Adrenal gland (tissue), 19 donors: Measurements from ENCODE around the gene KIF21B. TPM values are rescaled to one million over a fixed set of nuclear protein-coding genes. Genes with fewer than 3 reads are reported as not detected.

ENCODE experiments used
- DNase-seq, 7 donors: peaks; one replicate each; pipeline ENCODE4 v3.0.0-alpha.2; 2019 to 2020
- H3K27ac ChIP-seq, 5 donors: fragments of 200-600 bp; sonication (generic) in 4 of 5; 1 replicate in 3 of 5; 2 replicates in 2 of 5; pipeline versions ENCODE4 v1.5.1 to v1.8.0; 2016 to 2020; ENCODE audit warnings: mild to moderate bottlenecking in 1 of 5
- H3K27me3 ChIP-seq: fragments of 200-600 bp; 2 replicates; pipeline ENCODE4 v1.8.0; 2021
- H3K36me3 ChIP-seq, 2 donors: fragments of 200-600 bp; replicated peaks in 1 of 2; 1 replicate in 1 of 2; 2 replicates in 1 of 2; pipeline versions ENCODE4 v1.5.1 to v1.8.0; 2018 to 2022
- H3K4me1 ChIP-seq, 2 donors: fragments of 200-600 bp; replicated peaks in 1 of 2; 1 replicate in 1 of 2; 2 replicates in 1 of 2; pipeline versions ENCODE4 v1.5.1 to v1.8.0; 2018 to 2021
- H3K4me3 ChIP-seq, 4 donors: fragments of 200-600 bp; sonication (generic) in 3 of 4; one replicate each; pipeline ENCODE4 v1.5.1; 2016 to 2018
- H3K9me3 ChIP-seq, 3 donors: fragments of 200-600 bp; sonication (generic) in 1 of 3; replicated peaks in 1 of 3; 1 replicate in 2 of 3; 2 replicates in 1 of 3; pipeline versions ENCODE4 v1.5.1 to v1.8.0; 2016 to 2021
- CTCF ChIP-seq, 6 experiments: fragments of 450-650 bp in 4 of 6; fragments of 200-600 bp in 2 of 6; sonication (generic) in 1 of 6; IDR thresholded peaks; 1 replicate in 5 of 6; 2 replicates in 1 of 6; pipeline versions ENCODE4 v1.5.1 to v1.8.0; 2016 to 2021; ENCODE audit warnings: antibody characterized with exemption in 6 of 6, mild to moderate bottlenecking in 2 of 6, moderate library complexity in 1 of 6
- POLR2A ChIP-seq, 2 donors: fragments of 450-650 bp; IDR thresholded peaks; one replicate each; pipeline ENCODE4 v1.6.1; 2017; ENCODE audit warnings: antibody characterized with exemption in 2 of 2, mild to moderate bottlenecking in 2 of 2, moderate library complexity in 1 of 2
- WGBS, 4 donors: extraction: QIAGEN DNeasy Blood & Tissue Kit in 2 of 4; methylation state at CpG; one replicate each; pipeline versions ENCODE4 v1.1.5 to v1.1.7; 2013 to 2017; 5-methylcytosine and 5-hydroxymethylcytosine counted together
- intact Hi-C, 2 donors: fragments of 100-400 bp; cut with DNase I; formaldehyde crosslinking; loops; one replicate each; pipeline versions ENCODE4 v1.14.1 to v1.15.0; 2022 to 2023
- long read RNA-seq, 10 donors: library from polyadenylated mRNA in 3 of 10; unstranded in 2 of 10; stranded (forward) in 1 of 10; transcript quantifications; one replicate each; pipeline ENCODE4 v2.0.0 and lab custom pipeline, GENCODE V29; 2021 to 2026
- polyA plus RNA-seq, 3 donors: library from polyadenylated mRNA; stranded (reverse); fragments of 200-250 nt in 2 of 3; fragments of 350-450 nt in 1 of 3; fragmentation: Illumina TruSeq in 1 of 3; extraction: RNeasy Lipid Tissue Mini Kit (QIAGEN cat#74804) in 1 of 3; gene quantifications; one replicate each; pipeline ENCODE4 v1.2.3, GENCODE V29; 2013 to 2014
- total RNA-seq, 9 donors: library from RNA; depleted of rRNA in 4 of 9; stranded (reverse); fragments of >200 nt in 4 of 9; fragments of 120-200 nt in 1 of 9; fragmentation: NEBNext Ultra II Directional in 1 of 9; extraction: Animal tissue kit (Norgen Biotek cat#: 25700) in 1 of 9; gene quantifications; one replicate each; pipeline versions ENCODE4 v1.1.0 to v1.2.4, GENCODE V29; 2013 to 2023
- donor health status: healthy with polysubstance abuse.
- donor health status: Bipolar disorder and iron deficiency.
- donor health status: DM: yes; HTN: yes; CAD: no.
- donor health status: DM: no; HTN: no; CAD: no.
- donor health status: DM: no; HTN: no; CAD: no.
- donor health status: DM: yes; HTN: yes; CAD: no.

Gene KIF21B
- total RNA-seq, result 1 to 10 TPM in 8 of 9 donors, under 1 TPM in 1; 0.28 to 2.8 (median 1.3) TPM
- polyA plus RNA-seq, result 1 to 10 TPM in 1 of 3 donors, under 1 TPM in 2; 0.40 to 1.7 (median 0.57) TPM
- long read RNA-seq, donor 1, result 0 reads
- long read RNA-seq, donor 2, result 0 reads
- long read RNA-seq, donor 3, result 0 reads
- long read RNA-seq, donor 4, result 0 reads
- long read RNA-seq, donor 5, full-length matches to known transcripts, result 1 of 4 reads
- long read RNA-seq, donor 5, partial matches to known transcripts, result 0 of 4 reads
- long read RNA-seq, donor 5, other reads (novel, unspliced or antisense), result 3 of 4 reads
- long read RNA-seq, donor 6, result 0 reads
- long read RNA-seq, donor 7, result 0 reads
- long read RNA-seq, donor 8, result 0 reads
- long read RNA-seq, donor 9, result 0 reads
- long read RNA-seq, donor 10, result 0 reads

GRCh38 chr1:201023517-201023902 lies at the start of gene KIF21B:
Gene KIF21B (minus strand): TSS chr1:201023714. CDS start chr1:201023383, 331 bp downstream.
- WGBS, 4 donors, result 0 to 3% (median 0%) methylated on average over 1 to 53 of the region's 53 CpGs
- DNase-seq, result peak; percentile 56 to 77 (median 73)
- H3K9me3 ChIP-seq, result no peaks in the 10 kb centered on the region
- peak within 1 kb of the TSS in 2 of 4 donors; percentile 32 to 75 for H3K4me3 ChIP-seq
- no peaks in the 10 kb centered on the region for H3K36me3 ChIP-seq
- H3K27me3 ChIP-seq, result no peaks in the 10 kb centered on the region
- peak within 1 kb of the TSS in 1 of 5 donors; percentile 49 for H3K27ac ChIP-seq
- intact Hi-C loops, result no loop called here
- TF ChIP-seq CTCF (IDR thresholded peaks at IDR 0.05) (no peak), POLR2A (IDR thresholded peaks at IDR 0.05) (no peak)
- H3K4me1 ChIP-seq, result peaks cover 5 to 37% of the 10 kb centered on the region in 2 donors

GRCh38 chr1:201072922-201073321 lies 49.4 kb upstream of the KIF21B start:
- WGBS, 4 donors, result 65 to 79% (median 72%) methylated on average over 4 to 6 of the region's 6 CpGs
- DNase-seq, result peak in 4 of 7 donors; percentile 2 to 52 (median 30)
- H3K36me3 ChIP-seq, result no peaks in the 10 kb centered on the region
- TF ChIP-seq POLR2A (IDR thresholded peaks at IDR 0.05) (no peak), CTCF (IDR thresholded peaks at IDR 0.05) (no peak)
- no peaks in the 10 kb centered on the region for H3K9me3 ChIP-seq
- H3K27ac ChIP-seq, result no peak overlapping the region
- intact Hi-C loops, result no loop called here
- H3K4me1 ChIP-seq, result no peaks in the 10 kb centered on the region
- no peak overlapping the region for H3K4me3 ChIP-seq
- no peaks in the 10 kb centered on the region for H3K27me3 ChIP-seq

DNA sequence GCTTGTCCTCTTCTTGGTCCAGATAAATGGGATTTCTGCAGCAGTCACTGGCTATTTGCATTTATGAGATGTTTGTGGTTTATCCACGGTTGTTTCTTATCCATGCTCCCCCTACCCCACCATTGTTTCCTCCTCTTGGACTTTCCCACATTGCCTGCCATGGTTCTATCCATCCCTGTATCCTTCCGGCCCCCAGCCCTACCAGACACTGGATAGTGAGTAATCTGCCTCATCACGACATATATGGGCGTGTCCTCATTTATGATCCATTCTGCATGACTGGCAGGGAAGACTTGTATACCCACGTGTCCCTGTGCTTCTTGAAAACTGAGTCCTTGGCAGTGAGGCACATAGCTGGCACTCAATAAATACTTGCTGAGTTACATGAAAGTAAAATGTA lies 48.6 kb upstream of the KIF21B start:
- DNase-seq, result no peak

GRCh38 chr1:201069636-201070035 lies 46.1 kb upstream of the KIF21B start:
- TF ChIP-seq CTCF (IDR thresholded peaks at IDR 0.05), result no peak
- TF ChIP-seq POLR2A (IDR thresholded peaks at IDR 0.05), result no peak
- Histone ChIP-seq H3K4me3 (no peak overlapping the region), H3K27me3 (no peaks in the 10 kb centered on the region), H3K4me1 (no peaks in the 10 kb centered on the region), H3K36me3 (no peaks in the 10 kb centered on the region), H3K9me3 (no peaks in the 10 kb centered on the region), H3K27ac (no peak overlapping the region)
- intact Hi-C loops, result no loop called here
- WGBS, 4 donors, result 79 to 93% (median 90%) methylated on average over 1 to 3 of the region's 3 CpGs
- DNase-seq, result no peak

More for the DNA sequence above, 48.6 kb upstream of the KIF21B start:
- H3K27me3 ChIP-seq, result no peaks in the 10 kb centered on the region
- TF ChIP-seq CTCF (IDR thresholded peaks at IDR 0.05), result no peak
- TF ChIP-seq POLR2A (IDR thresholded peaks at IDR 0.05), result no peak
- H3K4me1 ChIP-seq, result no peaks in the 10 kb centered on the region
- intact Hi-C loops, result no loop called here
- H3K4me3 ChIP-seq, result no peak overlapping the region
- no peaks in the 10 kb centered on the region for H3K9me3 ChIP-seq
- no peak overlapping the region for H3K27ac ChIP-seq
- no peaks in the 10 kb centered on the region for H3K36me3 ChIP-seq
- 61 to 79% (median 75%) methylated on average over 5 of the region's 5 CpGs for WGBS, 4 donors
